Smooth muscle cell (in vitro differentiated cells): ENCODE data around the gene FBXO45. TPM values are rescaled to one million over a fixed set of nuclear protein-coding genes. Genes with fewer than 3 reads are reported as not detected.

Source experiments
- DNase-seq: peaks from one replicate; lab custom pipeline; 2025; ENCODE audit not compliant: unreplicated experiment; lab: John Stamatoyannopoulos, UW
- H2AFZ ChIP-seq: fragments of 200-600 bp; sonication (generic); 2 replicates; pipeline ENCODE4 v1.6.0; 2016; ENCODE audit warnings: antibody characterized with exemption, low read depth, mild to moderate bottlenecking
- H3F3A ChIP-seq: fragments of 200-600 bp; sonication (generic); 2 replicates; pipeline ENCODE4 v1.6.0; 2017; ENCODE audit warnings: antibody characterized with exemption, low read depth
- H3K27ac ChIP-seq: fragments of 200-600 bp; sonication (generic); 2 replicates; pipeline ENCODE4 v1.5.1; 2016; ENCODE audit warnings: low read depth, mild to moderate bottlenecking
- H3K27me3 ChIP-seq: fragments of 200-600 bp; sonication (generic); 2 replicates; pipeline ENCODE4 v1.6.1; 2016; ENCODE audit warnings: low read depth, mild to moderate bottlenecking
- H3K36me3 ChIP-seq: fragments of 200-600 bp; sonication (generic); 2 replicates; pipeline ENCODE4 v1.5.1; 2016; ENCODE audit warnings: low read depth
- H3K4me1 ChIP-seq: fragments of 200-600 bp; sonication (generic); 2 replicates; pipeline ENCODE4 v1.5.1; 2016; ENCODE audit warnings: low read depth
- H3K4me2 ChIP-seq: fragments of 200-600 bp; sonication (generic); 2 replicates; pipeline ENCODE4 v1.6.0; 2016; ENCODE audit warnings: mild to moderate bottlenecking
- H3K4me3 ChIP-seq: fragments of 200-600 bp; sonication (generic); 2 replicates; pipeline ENCODE4 v1.5.1; 2016; ENCODE audit warnings: mild to moderate bottlenecking
- H3K79me2 ChIP-seq: fragments of 200-600 bp; sonication (generic); 2 replicates; pipeline ENCODE4 v1.6.0; 2016; ENCODE audit warnings: low read depth, mild to moderate bottlenecking
- H3K9ac ChIP-seq: fragments of 200-600 bp; sonication (generic); 2 replicates; pipeline ENCODE4 v1.6.0; 2016; ENCODE audit warnings: low read depth
- H3K9me3 ChIP-seq: fragments of 200-600 bp; sonication (generic); replicated peaks from 2 replicates; pipeline ENCODE4 v1.5.1; 2016; ENCODE audit warnings: low read depth
- H4K20me1 ChIP-seq: fragments of 200-600 bp; sonication (generic); 2 replicates; pipeline ENCODE4 v1.6.0; 2016; ENCODE audit warnings: low read depth
- WGBS: methylation state at CpG from one replicate; pipeline ENCODE4 v1.1.7; 2016; ENCODE audit warnings: low lambda C conversion rate; 5-methylcytosine and 5-hydroxymethylcytosine counted together
- polyA plus RNA-seq: library from polyadenylated mRNA; unstranded; fragments of >200 nt; fragmentation: Nextera tagmentation; extraction: Ambion mirVana; gene quantifications from 2 replicates; pipeline ENCODE4 v1.2.1, GENCODE V29; 2016
- total RNA-seq: library from RNA; depleted of rRNA; stranded (reverse); fragments of >200 nt; gene quantifications from 2 replicates; pipeline ENCODE4 v1.2.3, GENCODE V29; 2014
- TF ChIP-seq, protein P1 (sequence below): fragments of 200-600 bp; sonication (generic); IDR thresholded peaks from 2 replicates; pipeline ENCODE4 v1.5.1; 2017; ENCODE audit warnings: borderline replicate concordance, mild to moderate bottlenecking, antibody characterized with exemption; ENCODE audit not compliant: insufficient read depth, poor library complexity, severe bottlenecking

The FBXO45 gene
- total and polyA plus RNA-seq, 2 experiments from 2014 or later: 5.8 to 13.1 TPM

DNA sequence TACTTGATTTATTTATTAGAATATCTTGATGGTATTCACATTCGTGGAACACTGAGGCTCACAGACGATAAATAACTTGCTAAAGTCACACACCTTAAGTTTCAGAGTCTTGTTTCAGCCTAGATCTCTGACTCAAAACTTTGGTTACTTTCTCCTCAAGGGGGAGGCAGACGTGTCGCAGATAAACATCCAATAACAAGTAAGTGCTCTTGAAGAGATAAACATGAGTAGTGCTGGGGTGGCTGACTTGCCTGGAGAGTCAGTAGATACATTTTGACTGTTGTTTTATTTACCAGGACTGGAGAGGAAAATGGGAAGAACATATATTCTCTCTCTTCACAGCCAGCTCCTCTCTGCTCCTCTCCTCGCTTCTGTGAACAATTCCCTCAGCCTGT lies 31.3 kb downstream of the FBXO45 start:
- H2AFZ ChIP-seq: no peak overlapping the region
- H3K27me3 ChIP-seq: no peaks in the 10 kb centered on the region
- 73% methylated on average over 5 of the region's 5 CpGs for WGBS
- no peaks in the 10 kb centered on the region for H3K79me2 ChIP-seq
- no peaks in the 10 kb centered on the region for H3K9me3 ChIP-seq
- no peaks in the 10 kb centered on the region for H3K4me1 ChIP-seq
- no peaks in the 10 kb centered on the region for H3K36me3 ChIP-seq
- no peak overlapping the region for H3K4me2 ChIP-seq
- no peaks in the 10 kb centered on the region for H4K20me1 ChIP-seq
- no peak overlapping the region for H3K9ac ChIP-seq
- no peak overlapping the region for H3K27ac ChIP-seq
- TF ChIP-seq, protein P1, sequence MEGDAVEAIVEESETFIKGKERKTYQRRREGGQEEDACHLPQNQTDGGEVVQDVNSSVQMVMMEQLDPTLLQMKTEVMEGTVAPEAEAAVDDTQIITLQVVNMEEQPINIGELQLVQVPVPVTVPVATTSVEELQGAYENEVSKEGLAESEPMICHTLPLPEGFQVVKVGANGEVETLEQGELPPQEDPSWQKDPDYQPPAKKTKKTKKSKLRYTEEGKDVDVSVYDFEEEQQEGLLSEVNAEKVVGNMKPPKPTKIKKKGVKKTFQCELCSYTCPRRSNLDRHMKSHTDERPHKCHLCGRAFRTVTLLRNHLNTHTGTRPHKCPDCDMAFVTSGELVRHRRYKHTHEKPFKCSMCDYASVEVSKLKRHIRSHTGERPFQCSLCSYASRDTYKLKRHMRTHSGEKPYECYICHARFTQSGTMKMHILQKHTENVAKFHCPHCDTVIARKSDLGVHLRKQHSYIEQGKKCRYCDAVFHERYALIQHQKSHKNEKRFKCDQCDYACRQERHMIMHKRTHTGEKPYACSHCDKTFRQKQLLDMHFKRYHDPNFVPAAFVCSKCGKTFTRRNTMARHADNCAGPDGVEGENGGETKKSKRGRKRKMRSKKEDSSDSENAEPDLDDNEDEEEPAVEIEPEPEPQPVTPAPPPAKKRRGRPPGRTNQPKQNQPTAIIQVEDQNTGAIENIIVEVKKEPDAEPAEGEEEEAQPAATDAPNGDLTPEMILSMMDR: no peak
- H3F3A ChIP-seq: no peaks in the 10 kb centered on the region
- no peak overlapping the region for H3K4me3 ChIP-seq
- DNase-seq: no peak

GRCh38 chr3:196600359-196600758 lies 31.9 kb downstream of the FBXO45 start:
- TF ChIP-seq, protein P1: no peak
- H3K9me3 ChIP-seq: no peaks in the 10 kb centered on the region
- no peaks in the 10 kb centered on the region for H3K79me2 ChIP-seq
- no peak overlapping the region for H3K9ac ChIP-seq
- no peak overlapping the region for H3K4me2 ChIP-seq
- H3K4me1 ChIP-seq: no peaks in the 10 kb centered on the region
- H4K20me1 ChIP-seq: no peaks in the 10 kb centered on the region
- 93% methylated on average over 7 of the region's 7 CpGs for WGBS
- no peaks in the 10 kb centered on the region for H3K36me3 ChIP-seq
- no peak for DNase-seq
- no peak overlapping the region for H2AFZ ChIP-seq
- H3K27ac ChIP-seq: no peak overlapping the region
- no peak overlapping the region for H3K4me3 ChIP-seq
- H3K27me3 ChIP-seq: no peaks in the 10 kb centered on the region
- H3F3A ChIP-seq: no peaks in the 10 kb centered on the region

- 94% methylated on average over 6 of the region's 6 CpGs for WGBS
- no peak overlapping the region for H3K4me3 ChIP-seq
Measured at GRCh38 chr3:196602673-196603072, 34.2 kb downstream of the FBXO45 start.

DNA sequence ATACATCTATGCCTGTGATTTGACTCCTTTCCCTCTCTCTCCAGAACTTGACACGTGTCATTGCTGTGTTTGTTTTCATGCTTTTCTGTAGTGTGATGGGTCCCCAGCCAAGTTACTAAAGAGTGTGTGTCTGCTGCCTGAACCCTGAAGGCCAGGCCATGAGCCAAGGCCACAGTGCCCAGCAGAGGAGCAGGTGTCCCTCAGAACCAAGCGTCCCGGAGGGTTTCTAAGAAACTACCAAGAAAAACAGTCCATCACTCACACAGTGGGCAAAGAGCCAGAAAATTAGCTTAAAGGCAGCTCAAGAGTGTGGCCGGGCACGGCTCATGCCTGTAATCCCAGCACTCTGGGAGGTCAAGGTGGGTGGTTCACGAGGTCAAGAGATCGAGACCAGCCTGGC lies 35.2 kb downstream of the FBXO45 start:
- Histone ChIP-seq H3K79me2 (no peaks in the 10 kb centered on the region), H3K9me3 (no peaks in the 10 kb centered on the region), H3K27me3 (no peaks in the 10 kb centered on the region), H3K27ac (no peak overlapping the region), H4K20me1 (no peaks in the 10 kb centered on the region), H2AFZ (no peak overlapping the region), H3K9ac (no peak overlapping the region), H3K4me1 (no peaks in the 10 kb centered on the region), H3K4me3 (no peak overlapping the region), H3K4me2 (no peak overlapping the region), H3F3A (no peaks in the 10 kb centered on the region), H3K36me3 (no peaks in the 10 kb centered on the region)
- TF ChIP-seq, protein P1: no peak
- DNase-seq: no peak
- WGBS: 90% methylated on average over 7 of the region's 7 CpGs

More at GRCh38 chr3:196602673-196603072, 34.2 kb downstream of the FBXO45 start:
- Histone ChIP-seq H3K9me3 (no peaks in the 10 kb centered on the region), H4K20me1 (no peaks in the 10 kb centered on the region), H3K36me3 (no peaks in the 10 kb centered on the region), H2AFZ (no peak overlapping the region), H3K27ac (no peak overlapping the region), H3K9ac (no peak overlapping the region), H3K4me1 (no peaks in the 10 kb centered on the region), H3K79me2 (no peaks in the 10 kb centered on the region), H3K27me3 (no peaks in the 10 kb centered on the region), H3K4me2 (no peak overlapping the region), H3F3A (no peaks in the 10 kb centered on the region)
- TF ChIP-seq, protein P1: no peak
- DNase-seq: no peak
